ENCODE measurements around the gene CEP164.

The CEP164 gene

GRCh38 chr11:117278347-117278746 lies 49.3 kb upstream of the CEP164 start:
- CTCF ChIA-PET: interaction anchor here (0.7 to 1.4 kb wide), 2 partner anchors 11 to 51 kb away, joined by 3 read pairs; no protein-coding TSS in a partner anchor
- H3K27ac ChIP-seq (ENCODE audit: extremely low read depth, low read depth, low read length): no peak overlapping the region
- POLR2A ChIA-PET: no interaction called here
- TF ChIP-seq ZNF664 (tag by site-specific recombination; IDR thresholded peaks at IDR 0.05) (no peak), ZSCAN5A (tag by site-specific recombination; IDR thresholded peaks at IDR 0.05) (no peak)
- H3K4me1 ChIP-seq (ENCODE audit: control insufficient read depth, insufficient read depth, low read length): no peaks in the 10 kb centered on the region
- H3K9me3 ChIP-seq (ENCODE audit: control insufficient read depth, insufficient read depth, low read depth, low read length): no peaks in the 10 kb centered on the region
- H3K36me3 ChIP-seq (ENCODE audit: control insufficient read depth in 2 of 2, insufficient read depth in 1 of 2, low read length in 2 of 2): peaks cover 0 to 35% of the 10 kb centered on the region in 2 experiments
- no peak overlapping the region for H3K4me3 ChIP-seq (ENCODE audit: low read depth, low read length)

GRCh38 chr11:117279711-117280376 lies 47.8 kb upstream of the CEP164 start:
- H3K36me3 ChIP-seq (ENCODE audit: control insufficient read depth in 2 of 2, insufficient read depth in 1 of 2, low read length in 2 of 2): peaks cover 3 to 50% of the 10 kb centered on the region in 2 experiments
- no peak overlapping the region for H3K27ac ChIP-seq (ENCODE audit: extremely low read depth, low read depth, low read length)
- no peaks in the 10 kb centered on the region for H3K9me3 ChIP-seq (ENCODE audit: control insufficient read depth, insufficient read depth, low read depth, low read length)
- H3K4me1 ChIP-seq (ENCODE audit: control insufficient read depth, insufficient read depth, low read length): no peaks in the 10 kb centered on the region
- TF ChIP-seq ZNF391 (tag by site-specific recombination; IDR thresholded peaks at IDR 0.05; ENCODE audit: borderline replicate concordance, low read depth) (no peak), ZNF311 (tag by site-specific recombination; IDR thresholded peaks at IDR 0.05; ENCODE audit: borderline replicate concordance) (no peak), CTCF (tag by site-specific recombination; IDR thresholded peaks at IDR 0.05) (no peak), ZNF704 (tag by site-specific recombination; IDR thresholded peaks at IDR 0.05) (no peak), SCRT2 (tag by site-specific recombination; IDR thresholded peaks at IDR 0.05) (no peak), ZNF133 (tag by site-specific recombination; IDR thresholded peaks at IDR 0.05) (no peak), ZNF529 (tag by site-specific recombination; IDR thresholded peaks at IDR 0.05; ENCODE audit: insufficient replicate concordance) (no peak), KLF8 (tag by site-specific recombination; IDR thresholded peaks at IDR 0.05) (no peak), ZNF366 (tag by site-specific recombination; conservative IDR thresholded peaks at IDR 0.05) (no peak), SP3 (tag by site-specific recombination; IDR thresholded peaks at IDR 0.05) (no peak), HOXA7 (CRISPR knock-in tag; IDR thresholded peaks at IDR 0.05; ENCODE audit: borderline replicate concordance) (no peak), ZNF274 (IDR thresholded peaks at IDR 0.05; ENCODE audit: low read length) (no peak), ZNF274 (tag by site-specific recombination; IDR thresholded peaks at IDR 0.05; ENCODE audit: borderline replicate concordance) (no peak), GLI2 (tag by site-specific recombination; IDR thresholded peaks at IDR 0.05; ENCODE audit: borderline replicate concordance, low read depth) (no peak), ZNF645 (tag by site-specific recombination; IDR thresholded peaks at IDR 0.05) (no peak), IKZF3 (tag by site-specific recombination; IDR thresholded peaks at IDR 0.05) (no peak), ZNF202 (tag by site-specific recombination; IDR thresholded peaks at IDR 0.05; ENCODE audit: borderline replicate concordance) (no peak), ZBTB20 (tag by site-specific recombination; IDR thresholded peaks at IDR 0.05) (no peak), ZNF670 (tag by site-specific recombination; IDR thresholded peaks at IDR 0.05; ENCODE audit: low read depth) (no peak), ZNF48 (tag by site-specific recombination; IDR thresholded peaks at IDR 0.05) (no peak)
- H3K4me3 ChIP-seq (ENCODE audit: low read depth, low read length): no peak overlapping the region
- CTCF ChIA-PET: interaction anchor here (0.6 to 0.9 kb wide), 3 partner anchors 19 to 146 kb away, joined by 3 read pairs; no protein-coding TSS in a partner anchor
- POLR2A ChIA-PET: no interaction called here

Data from HEK293 (cell line).